CMK (cell line): ENCODE results near the gene UBE2E1.

ENCODE experiments used
- DNase-seq: peaks from one replicate; pipeline ENCODE4 v3.0.0-alpha.2; 2010; ENCODE audit warnings: low read depth

The UBE2E1 gene

DNA sequence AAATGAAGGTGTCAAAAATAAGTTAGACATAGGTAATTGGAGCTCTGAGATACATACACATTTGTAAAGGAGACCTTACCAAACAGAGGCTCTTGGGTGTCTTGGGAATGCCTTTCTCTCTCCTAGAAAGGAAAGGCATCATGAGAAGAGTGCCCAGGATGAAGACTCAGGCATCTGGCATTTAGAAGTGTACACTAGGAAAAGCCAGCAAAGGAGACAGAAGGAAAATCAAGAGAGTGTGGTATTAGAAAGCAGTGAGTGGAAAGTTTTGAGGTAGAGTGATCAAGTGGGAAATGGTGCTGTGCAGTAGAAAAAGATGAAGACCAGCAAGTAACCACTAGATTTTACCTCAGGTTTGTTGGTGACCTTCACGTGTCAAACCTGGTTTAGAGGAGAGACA, 16.1 kb downstream of the UBE2E1 start:
- DNase-seq = no peak

GRCh38 chr3:23822559-23822958, 16.8 kb downstream of the UBE2E1 start:
- no peak for DNase-seq

GRCh38 chr3:23823620-23824019, 17.9 kb downstream of the UBE2E1 start:
- DNase-seq = no peak

GRCh38 chr3:23824699-23825444, 19.1 kb downstream of the UBE2E1 start:
- DNase-seq = no peak

DNA sequence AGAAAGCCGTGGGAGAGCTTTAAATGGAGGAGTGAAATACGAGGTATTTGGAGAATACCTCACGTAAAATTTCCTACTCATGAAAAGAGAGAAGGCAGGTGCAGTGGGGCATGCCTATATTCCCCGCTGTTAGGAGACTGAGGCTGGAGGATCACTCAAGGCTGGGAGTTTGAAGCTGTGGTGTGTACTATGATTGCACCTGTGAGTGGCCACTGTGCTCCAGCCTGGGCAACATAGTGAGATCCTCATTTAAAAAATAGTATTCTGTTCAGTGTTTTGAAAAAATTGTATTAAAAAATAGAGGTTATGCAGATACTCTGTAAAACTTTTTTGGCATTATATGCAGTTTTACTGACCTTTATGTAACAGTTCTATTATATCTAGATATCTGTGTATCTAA, 20.0 kb downstream of the UBE2E1 start:
- no peak for DNase-seq

DNA sequence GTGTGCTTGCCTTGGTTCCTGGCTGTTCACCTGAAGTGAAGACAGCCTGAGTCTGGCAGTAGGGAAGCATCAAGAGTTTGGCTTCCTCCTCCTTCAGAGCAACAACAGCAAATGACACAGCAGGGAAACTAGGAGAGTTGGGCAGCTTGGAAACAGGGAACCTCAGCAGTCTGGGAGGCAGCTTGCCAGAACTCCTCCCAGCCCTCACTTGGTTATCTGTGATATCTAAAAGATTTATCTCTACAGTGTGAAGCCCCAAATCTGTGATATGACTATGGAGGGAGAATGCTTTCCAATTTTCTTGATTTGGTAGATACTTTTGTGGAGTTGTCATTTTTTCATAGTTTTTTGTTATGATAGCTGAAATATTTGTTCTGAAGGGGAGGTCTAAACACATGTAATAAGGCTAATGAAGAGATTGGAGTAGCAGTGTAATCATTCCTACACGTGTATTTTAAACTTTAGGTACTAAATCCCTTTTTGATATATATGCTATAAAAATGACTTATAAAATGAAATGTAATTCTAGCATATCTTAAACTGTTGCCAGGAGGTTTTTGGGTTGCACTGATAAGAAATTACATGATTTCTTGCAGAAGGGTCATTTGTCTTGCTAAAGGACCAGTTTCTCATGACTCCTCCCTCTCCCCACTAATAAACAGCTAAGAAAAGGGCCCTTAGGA, 20.8 kb downstream of the UBE2E1 start:
- DNase-seq = no peak

DNA sequence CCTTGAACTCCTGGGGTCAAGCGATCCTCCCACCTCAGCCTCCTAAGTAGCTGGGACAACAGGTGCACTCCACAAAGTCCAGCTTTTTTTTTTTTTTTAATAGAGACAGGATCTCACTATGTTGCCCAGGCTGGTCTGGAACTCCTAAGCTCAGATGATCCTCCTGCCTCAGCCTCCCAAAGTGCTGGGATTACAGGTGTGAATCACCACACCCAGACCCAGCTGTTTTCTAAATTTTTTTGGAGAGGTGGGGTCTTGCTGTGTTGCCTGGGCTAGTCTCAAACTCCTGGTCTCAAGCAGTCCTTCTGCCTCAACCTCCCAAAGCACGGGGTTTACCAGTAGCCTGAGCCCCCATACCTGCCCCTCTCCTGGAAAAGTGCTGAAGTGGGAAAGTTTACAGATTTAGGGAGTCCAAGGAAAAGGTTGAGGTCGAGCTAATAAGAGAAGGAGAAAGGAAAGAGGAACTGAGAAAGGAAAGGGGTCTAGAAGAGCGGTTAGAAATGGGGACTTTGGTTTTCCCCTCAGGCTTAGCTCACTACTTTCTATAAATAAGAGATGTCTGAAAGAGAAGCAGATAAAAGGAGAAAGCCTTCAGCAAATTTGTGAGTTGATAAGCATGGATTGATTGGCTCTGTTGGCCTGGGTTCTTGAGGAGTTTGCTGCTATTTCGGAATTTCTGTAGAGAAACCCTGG, 23.6 kb downstream of the UBE2E1 start:
- DNase-seq = no peak

DNA sequence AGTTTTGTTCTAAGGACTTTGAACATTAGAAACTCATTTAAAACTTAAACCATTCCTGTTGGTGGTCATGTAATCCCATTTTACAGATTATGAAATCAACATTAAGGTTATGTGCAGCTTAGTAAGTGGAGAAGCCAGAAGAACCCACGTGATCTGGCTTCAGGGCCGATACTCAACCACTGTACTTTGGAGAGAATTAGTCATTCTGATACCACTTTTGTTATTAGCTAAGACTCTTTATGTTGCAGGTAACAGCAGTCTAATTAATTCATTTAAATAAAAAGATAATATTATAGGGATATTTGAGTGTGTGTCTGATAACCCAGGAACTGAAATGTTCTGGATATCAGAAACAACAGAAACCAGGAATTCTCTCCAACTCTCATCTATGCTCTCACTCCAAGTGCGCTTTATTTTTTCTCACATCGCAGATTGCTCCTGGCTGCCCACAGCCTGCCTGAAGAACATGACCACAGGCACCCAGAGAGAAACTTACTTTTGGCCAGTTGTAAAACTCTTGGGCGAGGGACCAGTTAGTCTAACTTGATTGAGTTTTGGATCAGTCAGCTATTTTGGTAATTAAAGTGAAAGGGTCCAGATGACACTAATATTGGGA, 25.2 kb downstream of the UBE2E1 start:
- no peak for DNase-seq

DNA sequence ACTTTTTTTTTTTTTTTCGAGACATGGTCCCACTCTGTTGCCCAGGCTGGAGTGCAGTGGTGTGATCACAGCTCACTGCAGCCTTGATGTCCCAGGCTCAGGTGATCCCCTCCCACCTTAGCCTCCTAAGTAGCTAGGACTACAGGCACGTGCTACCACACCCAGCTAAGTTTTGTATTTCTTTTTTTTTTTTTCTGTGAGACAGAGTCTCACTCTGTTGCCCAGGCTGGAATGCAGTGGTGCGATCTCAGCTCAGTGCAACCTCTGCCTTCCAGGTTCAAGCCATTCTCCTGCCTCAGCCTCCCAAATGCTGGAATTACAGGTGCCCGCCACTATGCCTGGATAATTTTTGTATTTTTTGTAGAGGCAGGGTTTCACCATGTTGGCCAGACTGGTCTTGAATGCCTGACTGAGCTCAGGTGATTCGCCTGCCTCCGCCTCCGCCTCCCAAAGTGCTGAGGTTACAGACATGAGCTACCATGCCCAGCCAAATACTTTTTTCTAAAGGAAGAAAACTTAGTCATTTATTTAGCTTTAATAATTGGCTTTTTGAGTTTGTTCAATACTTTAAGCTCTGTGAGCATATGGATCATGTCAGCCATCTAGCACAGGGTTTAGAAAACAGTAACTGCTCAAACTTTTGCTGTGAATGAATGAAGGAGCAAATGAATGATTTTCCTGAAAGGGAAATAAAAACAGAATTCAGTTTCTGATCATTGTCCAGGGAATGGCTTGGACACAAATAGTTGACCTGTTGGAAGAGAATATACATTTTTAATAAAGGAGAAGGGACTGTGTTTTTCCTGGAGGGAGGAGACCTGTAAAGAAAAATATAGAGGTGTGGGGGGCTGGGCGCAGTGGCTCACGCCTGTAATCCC, 26.0 kb downstream of the UBE2E1 start:
- DNase-seq = no peak

GRCh38 chr3:23832523-23832922, 26.8 kb downstream of the UBE2E1 start:
- no peak for DNase-seq

DNA sequence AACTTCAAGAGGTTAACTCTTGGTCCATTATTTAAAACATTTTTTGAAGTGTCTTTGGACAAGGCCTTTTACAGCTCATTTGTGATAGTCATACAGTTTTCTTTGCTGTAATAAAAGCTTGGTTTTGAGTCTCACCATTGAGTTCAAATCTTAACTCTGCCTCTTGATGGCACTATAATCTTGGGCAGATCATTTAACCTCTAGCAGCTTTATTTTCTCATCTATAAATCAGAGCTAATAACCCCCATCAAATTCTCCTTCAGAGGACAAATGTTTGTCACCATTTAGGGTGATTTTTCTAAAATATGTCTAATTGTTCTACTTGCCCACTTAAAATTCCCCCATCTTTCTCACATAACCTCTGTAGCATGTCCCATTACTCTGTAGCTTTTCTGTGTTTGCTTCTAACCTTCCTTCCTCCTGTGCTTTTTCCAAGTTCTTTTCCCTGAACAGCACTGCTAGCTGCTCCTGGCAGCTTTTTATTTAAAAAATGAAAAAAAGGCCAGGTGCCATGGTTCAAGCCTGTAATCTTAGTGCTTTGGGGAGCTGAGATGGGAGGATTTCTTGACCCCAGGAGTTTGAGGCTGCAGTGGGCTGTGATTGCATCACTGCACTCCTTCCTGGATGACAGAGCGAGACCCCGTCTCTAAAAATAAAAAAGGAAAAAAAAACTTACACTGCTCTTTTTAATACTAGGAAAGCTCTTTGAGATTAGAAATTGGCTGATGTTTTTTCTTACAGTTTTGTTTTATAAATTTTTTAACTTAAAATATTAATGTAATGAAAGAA, 28.5 kb downstream of the UBE2E1 start:
- DNase-seq = no peak

DNA sequence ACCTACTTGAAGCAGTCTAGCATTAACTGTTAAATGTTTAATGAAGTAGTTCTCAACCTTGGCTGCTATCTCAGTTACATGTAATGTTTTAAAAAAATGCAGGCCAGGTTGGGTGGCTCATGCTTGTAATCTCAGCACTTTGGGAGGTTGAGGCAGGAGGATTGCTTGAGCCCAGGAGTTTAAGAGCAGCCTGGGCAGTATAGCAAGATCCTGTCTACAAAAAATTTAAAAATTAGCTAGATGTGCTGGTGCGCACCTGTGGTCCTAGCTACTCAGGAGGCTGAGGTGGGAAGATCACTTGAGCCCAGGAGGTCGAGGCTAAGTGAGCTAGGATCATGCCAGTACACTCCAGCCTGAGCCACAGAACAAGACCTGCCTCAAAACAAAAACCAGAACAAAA, 29.3 kb downstream of the UBE2E1 start:
- DNase-seq = no peak

DNA sequence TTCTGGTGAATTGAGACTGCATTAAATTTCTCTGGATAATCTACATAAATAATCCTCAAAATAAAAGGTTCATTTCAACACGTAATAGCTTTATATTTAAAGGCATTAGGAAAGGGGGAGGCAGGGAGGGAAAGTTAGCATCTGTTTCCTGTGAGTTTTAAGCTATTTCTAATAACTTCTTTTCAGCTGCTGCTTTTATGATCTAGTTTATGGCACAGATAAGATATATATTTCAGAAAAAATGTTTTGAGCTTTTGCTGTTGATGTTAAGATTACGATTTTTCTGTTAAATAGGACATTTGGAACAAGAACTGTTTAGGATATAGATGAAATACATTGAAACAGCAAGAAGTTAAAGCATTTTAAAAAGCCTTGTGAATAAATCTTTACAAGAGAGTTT, 30.0 kb downstream of the UBE2E1 start:
- DNase-seq = no peak

DNA sequence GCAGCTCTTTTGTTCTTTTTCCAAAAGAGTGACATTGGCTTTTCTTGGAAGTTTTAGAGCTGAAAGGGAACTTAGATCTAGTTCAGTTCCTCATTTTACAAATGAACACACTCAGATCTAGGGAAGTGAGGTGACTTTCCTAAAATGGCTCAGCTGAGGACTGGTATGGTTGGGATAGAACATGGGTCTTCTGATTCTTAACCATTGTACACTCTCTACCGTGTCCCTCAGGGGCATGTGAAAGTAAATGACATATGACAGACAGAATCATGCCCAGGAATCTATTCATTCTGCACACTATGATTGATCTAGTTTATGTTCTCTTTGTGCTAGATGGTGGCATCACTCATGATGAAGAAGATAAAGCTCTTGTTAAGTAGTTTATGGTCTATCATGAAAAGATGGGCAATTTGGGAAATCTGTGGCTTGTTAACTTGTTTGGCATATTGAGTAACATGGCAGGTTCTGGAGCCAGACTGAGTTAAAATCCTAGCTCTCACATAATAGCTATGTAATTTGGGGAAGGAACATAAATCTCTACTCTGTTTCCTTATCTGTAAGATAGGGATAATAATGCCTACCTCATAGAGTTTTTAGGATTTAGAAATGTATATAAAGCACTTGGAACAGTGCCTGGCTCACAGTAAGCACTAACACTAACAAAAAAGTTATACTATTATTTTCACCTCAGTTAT, 30.9 kb downstream of the UBE2E1 start:
- DNase-seq = no peak

DNA sequence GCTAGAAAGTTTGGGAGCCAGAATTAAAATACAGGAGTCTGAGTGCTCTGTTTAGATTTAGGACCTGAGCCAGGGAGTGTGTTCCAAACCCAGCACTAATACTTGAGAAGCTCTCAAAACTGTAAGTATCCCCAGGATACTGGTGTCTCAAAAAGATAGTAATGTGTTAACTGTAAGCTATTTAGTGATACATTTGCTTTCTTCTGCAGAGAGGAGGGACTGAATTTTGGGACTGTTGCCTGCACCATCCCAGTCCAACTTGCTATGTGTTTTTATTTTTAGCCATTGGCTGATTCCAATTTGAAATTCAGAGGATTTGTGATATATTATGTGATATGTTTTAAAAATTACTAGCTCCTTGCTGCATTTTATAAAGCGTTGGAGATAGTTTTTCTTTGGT, 31.5 kb downstream of the UBE2E1 start:
- no peak for DNase-seq

DNA sequence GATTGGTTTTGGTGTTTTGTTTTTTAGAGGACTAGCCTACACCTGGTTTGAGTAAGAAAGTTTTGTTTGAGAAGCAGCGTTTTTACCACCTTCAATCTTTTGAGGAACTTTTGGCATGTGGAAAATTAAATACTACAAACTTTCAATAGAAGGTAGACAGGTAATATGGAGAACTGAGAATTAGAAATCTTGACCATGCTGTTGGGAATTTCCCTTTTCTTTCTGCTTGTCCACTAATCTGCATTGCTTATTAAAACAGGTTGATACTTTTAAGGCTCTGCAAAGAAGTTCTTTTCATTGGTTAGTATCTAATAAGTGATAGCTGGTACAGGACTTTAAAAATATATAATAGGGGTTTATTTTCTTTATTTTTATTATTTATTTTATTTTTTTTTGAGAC, 31.9 kb downstream of the UBE2E1 start:
- no peak for DNase-seq

- DNase-seq = no peak
Measured at GRCh38 chr3:23840521-23840920, 34.8 kb downstream of the UBE2E1 start.

DNA sequence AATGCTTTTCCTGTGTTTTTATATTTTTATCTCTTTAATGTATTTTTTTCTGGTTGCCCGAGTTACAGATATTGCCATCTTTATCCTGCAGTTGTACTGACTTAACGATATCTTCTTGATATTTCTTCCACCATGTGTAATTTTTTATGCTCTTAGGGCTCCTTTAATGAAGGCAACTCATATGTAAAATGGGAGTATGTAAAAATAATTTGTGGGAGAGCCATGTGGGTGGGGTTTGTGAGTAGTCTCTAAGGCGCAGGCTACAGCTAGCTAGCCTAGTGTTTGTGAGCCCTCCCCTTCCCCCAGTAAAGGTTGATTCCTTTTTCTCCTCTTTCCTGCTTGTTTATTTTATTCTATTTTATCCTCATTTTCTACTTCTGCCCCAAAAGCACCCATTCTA, 38.1 kb downstream of the UBE2E1 start:
- no peak for DNase-seq

- DNase-seq = no peak
Measured at GRCh38 chr3:23845326-23846216, 39.8 kb downstream of the UBE2E1 start.
